Melanocyte of skin (primary cell): ENCODE data around the gene ACSL4. TPM values are rescaled to one million over a fixed set of nuclear protein-coding genes. Genes with fewer than 3 reads are reported as not detected.

Experiments
- small RNA-seq, 2 donors: library from RNA; depleted of rRNA; stranded (forward); fragments of <200 nt; gene quantifications; one replicate each; pipeline ENCODE3, GENCODE V24; 2012
- total RNA-seq, 2 donors: library from RNA; depleted of rRNA; stranded (reverse); fragments of >200 nt; gene quantifications; 2 replicates each; pipeline ENCODE4 v1.2.3, GENCODE V29; 2012

Gene ACSL4
- total RNA-seq, result 10 to 100 TPM; 58.8 to 89.6 TPM

DNA sequence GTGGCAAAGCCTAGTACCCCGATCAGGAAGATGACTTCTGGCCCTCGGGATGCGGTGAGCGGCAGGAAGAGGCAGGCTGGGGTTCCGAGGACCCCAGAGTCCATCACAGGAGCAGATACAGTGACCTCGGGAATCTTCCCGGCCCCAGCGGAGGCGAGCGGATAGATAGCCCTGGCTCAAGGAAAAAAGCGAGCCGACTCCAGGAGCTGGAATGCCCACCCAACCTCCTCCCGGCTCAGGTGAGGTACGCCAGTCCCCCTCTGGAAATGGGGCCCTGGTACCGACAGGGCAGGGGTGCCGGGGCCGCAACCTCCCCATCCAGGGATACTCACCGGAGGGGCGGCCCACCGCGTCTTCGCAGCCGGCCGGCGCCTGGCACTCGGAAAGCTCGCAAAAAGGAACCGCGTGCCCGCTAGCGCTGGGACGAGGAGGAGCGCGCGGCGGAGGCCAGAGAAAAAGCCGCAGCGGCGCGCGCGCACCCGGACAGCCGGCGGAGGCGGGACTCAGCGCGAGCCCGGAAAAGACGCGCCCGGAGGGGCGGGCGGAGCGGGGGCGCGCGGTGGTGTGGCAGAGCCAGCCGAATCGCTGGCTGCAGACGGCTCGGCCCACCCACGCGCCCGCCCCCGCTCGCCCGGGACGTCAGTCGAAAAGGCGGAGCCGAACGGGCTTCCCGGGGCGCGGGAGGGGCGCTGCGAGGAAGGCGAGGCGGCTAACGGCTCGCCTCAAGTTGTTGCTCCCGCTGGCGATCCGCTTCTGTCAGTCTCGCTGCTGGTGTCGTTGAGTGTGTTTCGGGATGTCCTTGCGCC is at the start of gene ACSL4:
Gene ACSL4, minus strand, starts transcription at position 451 of the 806 bp plus-strand sequence. CDS start 49,894 bp downstream, outside the sequence.

DNA sequence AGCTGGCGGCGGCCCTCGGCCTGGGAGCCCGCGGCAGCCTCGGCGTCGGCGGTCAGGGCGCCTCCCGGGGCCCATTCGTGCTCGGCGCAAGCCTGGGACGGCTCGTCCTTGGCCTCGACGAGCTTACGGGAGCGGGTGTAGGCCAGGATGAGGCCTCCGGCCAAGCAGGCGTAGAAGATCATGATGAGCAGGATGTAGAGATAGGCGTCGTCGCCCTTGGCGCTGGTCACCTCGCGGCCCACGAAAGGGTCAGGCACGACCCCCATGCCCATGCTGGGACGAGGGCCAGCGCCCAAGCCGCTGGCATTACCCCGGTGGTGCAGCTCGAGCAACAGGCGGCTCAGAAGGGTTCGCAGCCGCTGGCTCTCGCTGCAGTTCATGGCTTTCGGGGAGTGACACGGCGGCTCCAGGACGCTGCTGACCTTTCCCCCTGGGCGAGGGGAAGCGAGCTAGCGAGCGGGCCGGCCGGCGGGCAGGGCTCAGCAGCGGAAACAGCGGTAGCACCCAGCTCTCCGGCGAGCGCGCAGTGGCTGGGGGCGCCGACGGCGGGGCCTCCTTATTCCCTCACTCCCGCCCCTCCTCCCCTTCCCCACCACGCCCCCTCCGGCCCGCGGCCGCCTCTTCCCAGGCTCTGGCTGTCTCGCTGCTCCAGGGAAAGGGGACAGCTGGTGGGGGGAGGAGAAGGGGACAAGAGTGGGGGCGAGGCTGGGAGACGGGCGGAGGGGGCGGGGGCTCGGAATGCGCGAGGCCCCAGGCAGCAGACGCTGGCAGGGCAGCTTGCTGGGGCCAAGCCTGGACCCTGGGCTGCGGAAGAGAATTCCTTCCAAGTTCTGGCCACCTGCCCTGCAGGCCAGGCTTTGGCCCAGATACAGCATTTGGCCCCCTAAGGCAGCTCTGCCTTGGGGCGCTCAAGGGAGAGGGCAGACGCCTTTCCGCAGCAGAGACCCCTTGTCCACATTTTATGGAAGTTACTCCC is 108.1 kb downstream of the ACSL4 start, which contains the start of gene KCNE5:
Gene KCNE5, minus strand, starts transcription at position 532 of the 976 bp plus-strand sequence. Its CDS starts 152 bp downstream, at position 380.

Small RNA genes within 50 kb of the gene (small RNA-seq; reads per million reads assigned to genes)
- gene AL118496.2 (0 reads per million in 2 donors), gene RF00019 (0 reads per million in 2 donors)

Other genes with a start within 250 kb of the ACSL4 start
- 1 to 10 TPM; 9.0 to 10.0 TPM for gene NXT2, start 196.4 kb downstream of the ACSL4 start, total RNA-seq
- under 1 TPM; under 0.01 to 0.33 TPM for gene KCNE5, start 108.1 kb downstream of the ACSL4 start, total RNA-seq